HG03103 (cell line): Measurements from ENCODE around the gene ETNK2.

Experiments
- ATAC-seq: cut with Tn5 transposase; IDR thresholded peaks from one replicate; pipeline ENCODE4 v1.9.1; 2021; ENCODE audit warnings: low read depth; ENCODE audit not compliant: unreplicated experiment

The ETNK2 gene

GRCh38 chr1:204128964-204129896 is 22.6 kb downstream of the ETNK2 start:
- no peak for ATAC-seq

- no peak for ATAC-seq
Observed at GRCh38 chr1:204128464-204128963, 23.3 kb downstream of the ETNK2 start.

- ATAC-seq: no peak
Observed at GRCh38 chr1:204127597-204128242, 24.1 kb downstream of the ETNK2 start.

GRCh38 chr1:204126956-204127355 is 24.9 kb downstream of the ETNK2 start:
- ATAC-seq: no peak

- ATAC-seq: no peak
Observed at GRCh38 chr1:204126386-204126785, 25.5 kb downstream of the ETNK2 start.

DNA sequence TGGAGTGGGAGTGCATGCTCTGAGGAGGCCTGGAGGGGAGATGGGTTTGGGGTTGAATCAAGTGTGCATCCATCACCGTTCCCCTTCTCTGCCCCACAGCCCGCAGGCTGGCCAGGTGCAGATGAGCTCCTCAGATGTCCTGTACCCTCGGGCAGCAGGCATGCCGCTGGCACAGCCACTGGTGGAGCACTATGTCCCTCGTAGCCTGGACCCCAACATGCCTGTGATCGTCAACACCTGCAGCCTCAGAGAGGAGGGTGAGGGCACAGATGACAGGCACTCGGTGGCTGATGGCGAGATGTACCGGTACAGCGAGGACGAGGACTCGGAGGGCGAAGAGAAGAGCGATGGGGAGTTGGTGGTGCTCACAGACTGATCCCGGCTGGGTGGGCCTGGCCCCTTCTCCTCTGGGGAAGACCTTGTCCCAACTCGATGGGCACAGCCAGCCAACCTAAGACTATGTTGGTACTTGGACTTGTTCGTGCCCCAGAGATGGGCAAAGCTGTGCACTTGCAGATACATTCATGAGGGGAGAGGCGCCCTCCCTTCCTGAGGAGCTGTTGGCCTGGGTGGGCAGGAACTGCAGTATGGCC is 26.0 kb downstream of the ETNK2 start:
- no peak for ATAC-seq

DNA sequence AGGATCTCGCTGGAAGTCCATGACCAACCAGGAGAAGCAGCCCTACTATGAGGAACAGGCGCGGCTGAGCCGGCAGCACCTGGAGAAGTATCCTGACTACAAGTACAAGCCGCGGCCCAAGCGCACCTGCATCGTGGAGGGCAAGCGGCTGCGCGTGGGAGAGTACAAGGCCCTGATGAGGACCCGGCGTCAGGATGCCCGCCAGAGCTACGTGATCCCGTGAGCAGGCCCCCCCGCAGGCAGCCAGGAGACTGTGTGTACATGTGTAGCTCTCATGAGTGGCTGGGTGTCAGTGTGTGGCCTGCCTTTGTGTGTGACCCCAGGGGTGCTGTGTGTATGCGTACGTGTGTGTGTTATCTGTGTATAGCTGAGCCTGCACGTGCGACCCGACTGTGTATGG is 27.2 kb downstream of the ETNK2 start:
- no peak for ATAC-seq

DNA sequence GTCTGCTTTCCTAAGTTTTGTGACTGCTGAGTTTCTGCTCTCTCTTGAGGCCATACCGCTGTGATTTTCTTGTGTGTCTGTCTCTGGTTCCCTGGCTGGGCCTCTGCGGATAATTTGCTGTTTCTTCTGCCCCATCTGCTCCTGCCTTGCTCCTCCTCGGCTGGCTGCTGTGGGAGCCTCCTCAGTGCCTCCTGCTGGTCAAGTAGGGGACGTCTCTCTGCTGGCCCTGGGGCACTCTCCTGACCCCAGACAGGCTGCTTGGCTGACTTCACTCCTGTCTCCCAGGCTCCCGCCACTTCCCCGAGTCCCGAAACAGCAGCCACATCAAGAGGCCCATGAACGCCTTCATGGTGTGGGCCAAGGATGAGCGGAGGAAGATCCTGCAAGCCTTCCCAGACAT is 28.5 kb downstream of the ETNK2 start:
- ATAC-seq: no peak

DNA sequence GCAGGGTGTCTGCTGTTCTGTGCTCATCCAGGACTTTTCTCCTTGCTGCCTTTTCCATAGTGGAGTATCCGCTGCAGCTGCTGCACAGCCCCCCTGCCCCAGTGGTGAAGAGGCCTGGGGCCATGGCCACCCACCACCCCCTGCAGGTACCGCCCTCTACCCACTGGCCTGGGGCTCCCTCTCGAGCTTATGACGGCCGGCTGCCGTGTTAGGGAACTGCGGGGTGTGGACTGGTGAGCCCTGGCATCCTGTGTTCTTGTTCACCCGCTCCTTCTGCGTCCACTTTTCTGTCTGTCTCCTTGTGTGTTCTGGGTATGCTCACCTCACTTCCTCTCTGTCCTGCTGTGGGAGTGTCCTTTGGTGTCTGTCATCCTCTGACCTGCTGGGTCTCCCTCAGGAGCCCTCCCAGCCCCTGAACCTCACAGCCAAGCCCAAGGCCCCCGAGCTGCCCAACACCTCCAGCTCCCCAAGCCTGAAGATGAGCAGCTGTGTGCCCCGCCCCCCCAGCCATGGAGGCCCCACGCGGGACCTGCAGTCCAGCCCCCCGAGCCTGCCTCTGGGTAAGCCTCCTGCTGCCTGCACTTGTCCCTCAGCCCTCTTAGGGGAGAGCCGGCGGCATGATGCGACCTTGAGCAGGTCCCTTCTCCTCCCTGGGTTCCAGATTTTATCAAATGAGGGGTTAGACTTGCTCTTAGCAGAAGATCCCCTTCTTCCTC is 29.8 kb downstream of the ETNK2 start:
- no peak for ATAC-seq

- no peak for ATAC-seq
Observed at GRCh38 chr1:204116539-204116938, 35.3 kb downstream of the ETNK2 start.

DNA sequence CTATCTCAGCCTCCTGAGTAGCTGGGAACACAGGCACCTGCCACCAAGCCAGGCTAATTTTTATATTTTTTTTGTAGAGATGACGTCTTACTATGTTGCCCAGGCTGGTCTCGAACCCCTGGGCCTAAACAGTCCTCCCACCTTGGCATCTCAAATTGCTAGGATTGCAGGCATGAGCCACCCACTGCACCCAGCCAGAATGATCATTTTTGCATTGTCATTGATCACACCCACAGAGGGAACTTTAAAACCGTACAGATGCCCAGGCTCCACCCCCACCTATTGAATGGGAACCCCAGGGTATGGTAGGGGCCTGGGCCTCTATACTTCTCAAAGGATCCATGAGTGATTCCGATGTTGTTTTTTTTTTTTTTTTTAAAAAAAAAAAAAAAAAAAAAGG is 36.7 kb downstream of the ETNK2 start:
- no peak for ATAC-seq

GRCh38 chr1:204114606-204115005 is 37.2 kb downstream of the ETNK2 start:
- ATAC-seq: no peak

GRCh38 chr1:204113896-204114295 is 37.9 kb downstream of the ETNK2 start:
- no peak for ATAC-seq

GRCh38 chr1:204112876-204113730 is 38.7 kb downstream of the ETNK2 start:
- ATAC-seq: no peak

- no peak for ATAC-seq
Observed at GRCh38 chr1:204110894-204111633, 40.8 kb downstream of the ETNK2 start.

DNA sequence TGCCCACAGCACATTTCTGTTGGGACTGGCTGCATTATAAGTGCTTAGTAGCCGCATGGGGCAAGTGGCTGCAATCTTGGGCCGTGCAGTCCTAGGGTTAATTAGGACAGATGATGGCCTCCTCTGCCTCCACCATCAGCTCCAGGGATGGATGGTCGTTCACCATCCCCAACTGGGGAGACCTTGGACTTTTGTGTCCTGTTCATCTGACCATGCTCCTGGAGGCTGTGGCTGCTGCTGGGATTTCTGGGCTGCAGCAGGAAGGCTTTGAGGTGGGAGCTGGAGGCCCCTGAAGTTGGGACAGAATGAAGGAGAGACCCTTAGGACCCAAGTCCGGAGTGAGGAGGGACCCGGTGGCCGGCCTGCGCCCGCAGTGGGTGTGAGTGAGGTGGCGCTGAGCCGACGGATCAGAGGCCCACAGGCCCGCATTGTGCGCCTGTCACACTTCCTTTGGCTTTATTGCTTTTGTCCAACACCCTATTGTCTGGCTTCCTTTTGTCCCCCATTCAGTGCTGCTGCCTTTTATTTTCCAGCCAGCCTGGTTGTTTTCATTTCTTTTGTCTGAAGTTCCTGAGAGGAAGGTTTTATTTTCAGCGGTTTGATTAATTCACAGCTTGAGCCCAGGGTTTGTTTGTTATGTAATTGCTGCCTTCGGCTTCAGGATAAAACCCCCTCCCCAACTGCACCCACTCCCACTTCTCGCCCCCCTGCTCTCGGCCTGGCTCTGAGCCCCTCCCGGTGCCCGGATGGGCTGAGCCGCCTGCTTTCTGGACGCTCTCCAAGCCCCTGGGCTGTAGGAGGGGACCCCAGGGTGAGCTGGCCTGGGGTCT is 43.3 kb downstream of the ETNK2 start:
- no peak for ATAC-seq

DNA sequence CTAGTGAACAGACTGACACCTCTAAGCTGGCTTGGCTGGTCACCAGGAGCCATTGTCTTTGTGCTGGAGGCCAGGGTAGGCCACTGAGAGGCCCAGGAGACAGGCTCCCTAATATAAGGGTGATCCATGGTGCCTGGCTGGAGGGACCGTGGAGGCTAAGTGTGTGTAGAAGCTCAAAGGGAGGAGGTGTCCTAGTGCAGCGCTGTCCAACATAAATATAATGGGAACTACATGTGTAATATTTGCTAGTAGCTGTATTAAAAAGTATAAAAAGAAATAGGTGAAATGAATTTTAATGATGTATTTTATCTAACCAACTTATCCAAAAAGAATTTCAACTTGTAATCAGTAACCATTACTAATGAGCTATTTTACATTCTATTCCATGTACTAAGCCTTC is 44.0 kb downstream of the ETNK2 start:
- ATAC-seq: no peak

- no peak for ATAC-seq
Observed at GRCh38 chr1:204106825-204107224, 45.0 kb downstream of the ETNK2 start.
